NCI-H1048 (cell line): ENCODE measurements around the gene OXCT2.

ENCODE experiments used
- DNase-seq: peaks from one replicate; lab custom pipeline; 2025; lab: John Stamatoyannopoulos, UW

OXCT2 gene

DNA sequence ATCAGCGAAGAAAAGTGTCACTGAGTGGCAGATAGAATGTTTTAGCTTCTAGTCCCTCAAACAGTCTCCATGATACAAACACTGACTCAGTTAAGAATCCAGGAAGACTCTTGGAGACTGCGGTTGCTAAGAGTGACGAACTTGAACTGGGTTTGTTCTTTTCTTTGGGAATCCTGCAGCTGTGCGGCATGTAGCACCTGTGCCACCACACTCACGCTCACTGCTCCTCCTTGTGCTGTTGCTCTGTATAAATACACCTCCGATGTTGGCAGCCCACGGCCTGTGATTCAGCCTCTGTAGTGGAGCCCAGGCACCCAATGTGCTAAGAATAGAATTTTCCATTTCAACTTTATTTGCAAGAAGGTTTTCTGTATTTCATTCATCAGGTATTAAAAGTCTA, 38.0 kb downstream of the OXCT2 start:
- DNase-seq = no peak

DNA sequence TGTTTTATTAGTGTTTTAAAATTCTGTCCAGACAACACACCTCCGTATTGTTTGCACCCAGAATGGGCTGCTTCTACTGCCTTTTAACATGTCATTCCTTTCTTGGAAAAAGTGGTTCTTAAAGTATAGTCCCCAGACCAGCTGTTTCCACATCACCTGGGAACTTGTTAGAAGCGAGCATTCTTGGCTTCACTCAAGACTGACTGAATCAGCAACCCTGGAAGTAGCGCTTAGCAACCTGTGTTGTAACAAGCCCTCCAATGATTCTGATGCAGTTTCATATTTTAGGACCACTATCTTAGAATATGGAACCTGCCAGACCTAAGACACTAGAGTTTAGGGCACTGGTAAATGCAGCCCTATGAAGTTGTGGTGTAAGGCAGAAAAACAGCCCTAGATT, 38.4 kb downstream of the OXCT2 start:
- no peak for DNase-seq

DNA sequence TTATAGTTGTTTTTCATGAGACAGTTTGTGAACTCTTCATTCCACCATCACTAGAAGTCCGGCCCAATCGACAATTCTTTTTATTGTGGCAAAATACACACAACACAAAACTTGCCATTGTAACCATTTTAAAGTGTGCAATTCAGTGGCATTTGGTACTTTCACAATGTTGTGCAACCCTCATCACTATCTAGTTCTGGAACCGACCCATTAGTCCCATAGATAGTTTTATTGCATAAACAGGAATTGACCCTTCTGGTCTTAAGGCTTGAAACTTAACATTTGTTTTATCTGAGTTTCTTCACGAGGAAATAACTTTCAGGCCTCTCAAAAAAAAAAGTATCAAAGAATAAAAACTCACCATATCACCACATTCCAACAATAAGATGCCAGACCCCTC, 41.3 kb downstream of the OXCT2 start:
- DNase-seq = no peak

DNA sequence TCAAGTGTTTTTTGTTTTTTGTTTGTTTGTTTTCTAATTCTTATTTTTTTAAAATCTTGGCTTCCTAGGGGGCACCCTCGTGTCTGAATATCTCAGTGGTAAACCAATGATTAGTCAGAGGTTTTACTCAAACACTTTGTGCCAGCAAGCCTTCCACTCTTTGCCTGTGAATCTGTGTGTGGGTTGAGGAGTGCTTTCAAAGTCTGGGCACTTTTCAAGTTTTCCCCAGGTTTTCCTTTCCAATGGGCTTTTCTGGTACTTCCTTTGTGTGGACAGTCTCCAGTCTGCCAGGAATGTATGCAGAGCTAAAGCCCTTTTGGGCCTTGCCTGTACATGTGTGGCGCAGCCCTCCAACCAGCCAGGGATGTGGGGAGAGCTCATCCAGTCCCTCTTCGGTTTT, 42.1 kb downstream of the OXCT2 start:
- no peak for DNase-seq

DNA sequence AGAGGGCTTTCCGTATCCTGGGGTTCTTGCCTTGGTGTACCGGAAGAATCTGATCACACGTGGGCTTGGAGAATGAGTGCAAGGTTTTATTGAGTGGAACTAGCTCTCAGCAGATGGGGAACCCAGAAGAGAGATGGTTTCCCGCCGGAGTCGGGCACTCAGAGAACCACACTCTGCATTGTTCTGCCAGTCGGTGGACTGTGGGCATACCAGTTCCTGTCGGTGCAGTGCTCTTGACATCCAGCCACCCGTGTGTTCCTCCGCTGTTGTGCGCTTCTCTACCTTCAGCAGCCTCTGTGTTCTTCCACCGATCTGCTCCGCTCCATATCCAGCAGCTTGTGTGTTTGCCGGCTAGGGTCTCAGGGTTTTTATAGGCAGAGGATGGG, 43.2 kb downstream of the OXCT2 start:
- DNase-seq = no peak

DNA sequence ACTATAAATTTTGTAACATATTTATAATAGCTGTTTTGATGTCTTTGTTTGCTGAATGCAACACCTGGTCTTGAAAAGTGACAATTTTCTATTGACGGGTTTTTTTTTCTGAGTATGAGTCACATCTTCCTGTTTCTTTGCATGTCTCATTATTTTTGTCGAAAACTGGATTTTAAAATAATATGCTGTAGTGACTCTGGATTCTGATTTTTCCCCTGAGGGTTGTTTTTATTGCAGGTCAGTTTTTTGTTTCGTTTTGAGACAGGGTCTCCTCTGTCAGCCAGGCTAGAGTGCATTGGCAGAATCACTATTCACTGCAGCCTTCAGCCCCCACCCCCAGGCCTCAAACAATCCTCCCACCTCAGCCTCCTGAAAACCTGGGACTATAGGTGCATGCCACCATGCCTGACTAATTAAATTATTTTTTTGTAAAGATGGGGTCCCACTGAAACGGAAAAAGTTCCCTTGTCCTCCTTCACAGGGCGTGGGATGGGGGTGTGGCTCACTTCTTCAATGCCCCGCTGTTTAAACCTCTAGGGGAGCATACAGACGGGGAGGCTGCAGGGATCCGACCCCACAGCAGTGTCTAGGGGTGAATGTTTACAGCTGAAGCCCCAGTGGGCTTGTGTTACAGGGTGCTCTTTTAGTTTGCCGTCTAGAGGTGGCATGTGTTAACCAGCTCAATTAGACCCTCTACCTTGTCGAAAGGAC, 43.8 kb downstream of the OXCT2 start:
- no peak for DNase-seq

DNA sequence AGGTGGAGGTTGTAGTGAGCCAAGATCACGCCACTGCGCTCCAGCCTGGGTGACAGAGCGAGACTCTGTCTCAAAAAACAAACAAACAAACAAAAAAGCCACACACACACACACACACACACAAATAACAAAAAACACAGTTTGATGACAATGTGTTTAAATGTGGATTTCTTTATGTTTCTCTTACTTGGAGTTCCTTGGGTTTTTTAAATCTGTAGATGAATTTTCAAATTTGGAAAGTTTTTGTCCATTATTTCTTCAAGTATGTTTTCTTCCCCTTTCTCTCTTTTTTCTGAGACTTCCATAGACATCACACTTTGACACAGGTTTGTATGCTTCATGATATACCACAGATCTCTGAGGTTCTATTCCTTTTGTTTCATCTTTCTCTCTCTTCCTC, 44.5 kb downstream of the OXCT2 start:
- DNase-seq = no peak

DNA sequence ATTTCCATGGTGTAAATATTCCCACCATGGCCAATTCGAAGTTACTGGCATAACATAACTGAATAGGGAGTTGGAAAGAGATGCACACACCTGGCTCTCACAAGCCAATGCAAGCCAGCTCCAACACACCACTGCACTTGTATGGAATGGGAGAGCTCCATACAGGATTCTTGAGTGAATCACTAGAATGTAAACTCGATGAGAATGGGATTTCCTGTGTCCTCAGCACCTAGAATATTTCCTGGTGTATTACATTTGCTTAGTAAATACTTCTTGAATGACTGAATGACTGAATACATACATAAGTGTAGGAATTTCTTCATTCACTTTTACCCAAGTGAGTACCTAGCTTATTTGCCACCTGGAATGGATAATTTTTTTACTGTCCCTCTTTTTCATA, 48.7 kb downstream of the OXCT2 start:
- DNase-seq = no peak

DNA sequence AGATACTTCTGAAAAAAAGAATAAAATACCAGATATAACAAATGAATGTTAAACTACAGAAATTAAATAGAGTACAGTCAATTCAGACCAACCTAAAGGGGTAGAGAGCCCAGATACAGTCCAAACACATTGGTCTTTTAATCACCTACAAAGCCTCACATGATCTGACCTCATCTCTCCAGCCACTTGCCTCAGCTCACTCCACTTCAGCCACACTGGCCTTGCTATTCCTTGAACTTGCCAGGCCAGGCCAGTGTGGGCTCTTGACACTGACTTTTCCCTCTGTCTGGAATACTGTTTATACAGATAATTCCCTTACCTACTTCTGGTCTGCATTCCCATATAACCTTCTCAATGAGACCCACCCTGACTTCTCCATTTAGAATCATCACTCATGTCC, 49.5 kb downstream of the OXCT2 start:
- DNase-seq = no peak

DNA sequence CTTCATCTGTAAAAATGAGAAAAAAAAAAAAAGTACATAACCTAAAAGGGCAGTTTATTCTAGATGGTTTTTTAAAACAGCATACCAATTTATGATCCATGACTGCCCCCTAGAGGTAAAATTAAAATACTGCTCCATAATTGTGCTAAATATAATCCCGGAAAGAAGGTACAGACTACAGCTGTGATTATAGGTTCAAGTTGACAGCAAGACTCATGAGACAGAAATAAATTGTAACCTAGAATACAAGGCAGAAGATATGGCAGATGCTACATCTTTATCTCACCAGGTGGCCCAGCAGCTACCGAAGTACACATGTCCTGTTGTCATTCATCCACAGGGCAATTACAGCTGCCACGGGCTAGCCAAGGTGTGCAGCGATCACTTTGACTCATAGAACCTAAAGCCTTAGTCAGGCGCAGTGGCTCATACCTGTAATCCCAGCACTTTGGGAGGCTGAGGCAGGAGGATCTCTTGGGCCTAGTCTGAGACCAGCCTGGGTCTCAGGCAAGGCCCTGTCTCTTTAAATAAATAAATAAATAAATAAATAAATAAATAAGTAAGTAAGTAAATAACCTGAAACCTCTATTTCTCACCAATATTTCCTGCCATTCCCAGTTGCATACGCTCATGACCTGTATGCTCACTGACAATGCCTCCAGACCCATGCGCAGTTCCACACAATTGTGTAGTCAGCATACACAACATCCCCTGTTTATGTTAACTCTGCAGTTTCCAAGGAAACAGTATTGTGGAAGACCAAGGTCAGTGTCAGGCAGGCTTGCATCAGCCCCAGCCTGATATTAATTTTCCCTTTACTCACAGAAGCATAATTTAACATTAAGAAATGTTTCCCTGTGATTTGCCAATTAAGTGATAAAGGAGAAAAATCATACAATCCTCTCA, 50.8 kb downstream of the OXCT2 start:
- DNase-seq = no peak
